K562 (cell line): ENCODE data around the gene MMEL1. TPM values are rescaled to one million over a fixed set of nuclear protein-coding genes. Genes with fewer than 3 reads are reported as not detected.

ENCODE experiments used
- E2F3 ChIP-seq: fragments of 250-450 bp; sonication (Bioruptor Pico); IDR thresholded peaks from 2 replicates; pipeline ENCODE4 v1.4.0; 2020; ENCODE audit warnings: mild to moderate bottlenecking
- FOXK2 ChIP-seq, 2 experiments: fragments of 450-650 bp; IDR thresholded peaks in 1 of 2; conservative IDR thresholded peaks in 1 of 2; 2 replicates each; pipeline ENCODE4 v1.6.1; 2016; ENCODE audit warnings: low read depth in 2 of 2, mild to moderate bottlenecking in 1 of 2
- NCOA1 ChIP-seq: fragments of 450-650 bp; IDR thresholded peaks from 2 replicates; pipeline ENCODE4 v1.6.1; 2016; ENCODE audit warnings: low read depth
- RBFOX2 ChIP-seq: fragments of 200-400 bp; formaldehyde crosslinking; IDR thresholded peaks from 2 replicates; pipeline ENCODE4 v1.6.1; 2017; ENCODE audit warnings: low read depth, mild to moderate bottlenecking, low read length, moderate library complexity
- TRIM28 ChIP-seq: fragments of 450-650 bp; IDR thresholded peaks from 2 replicates; pipeline ENCODE4 v1.6.1; 2017
- ZNF121 ChIP-seq: sonication (generic); formaldehyde crosslinking; conservative IDR thresholded peaks from 2 replicates; pipeline ENCODE4 v1.8.0; 2022; ENCODE audit warnings: missing genetic modification reagents
- polyA plus RNA-seq, 8 experiments: library from polyadenylated mRNA; depleted of rRNA in 4 of 8; stranded (reverse) in 5 of 8; unstranded in 3 of 8; fragments of >200 nt; fragmentation: Nextera tagmentation in 2 of 8; fragmentation: Illumina TruSeq in 1 of 8; extraction: Ambion mirVana in 2 of 8; extraction: Trizol in 1 of 8; gene quantifications; 2 replicates each; pipeline versions ENCODE4 v1.2.1 to v1.2.3, GENCODE V29; 2011 to 2014; ENCODE audit warnings: inconsistent platforms in 1 of 8, missing spikeins in 1 of 8
- total RNA-seq, 7 experiments: library from RNA; depleted of rRNA in 6 of 7; stranded (reverse); fragments of >200 nt in 6 of 7; fragmentation: Illumina TruSeq in 2 of 7; extraction: Trizol in 2 of 7; gene quantifications; 2 replicates each; pipeline versions ENCODE4 v1.2.1 to v1.2.3, GENCODE V29; 2011 to 2021; ENCODE audit warnings: low replicate concordance in 1 of 7
- TF ChIP-seq, protein P1 (sequence below): sonication (generic); formaldehyde crosslinking; IDR thresholded peaks from 2 replicates; pipeline ENCODE4 v1.8.1; 2022; ENCODE audit warnings: missing genetic modification reagents
- TF ChIP-seq, protein P2 (sequence below): fragments of 250-450 bp; sonication (Bioruptor Pico); IDR thresholded peaks from 2 replicates; pipeline ENCODE4 v1.8.0; 2022; ENCODE audit warnings: inconsistent platforms, mild to moderate bottlenecking, moderate library complexity, borderline replicate concordance
- TF ChIP-seq, protein P3 (sequence below): sonication (generic); formaldehyde crosslinking; IDR thresholded peaks from 2 replicates; pipeline ENCODE4 v1.9.0; 2022; ENCODE audit warnings: mild to moderate bottlenecking, missing genetic modification reagents
- TF ChIP-seq, protein P4 (sequence below): sonication (generic); formaldehyde crosslinking; IDR thresholded peaks from 2 replicates; pipeline ENCODE4 v1.8.0; 2022; ENCODE audit warnings: mild to moderate bottlenecking, missing genetic modification reagents, borderline replicate concordance
- TF ChIP-seq, protein P5 (sequence below), 2 experiments: fragments of 450-650 bp; formaldehyde crosslinking in 1 of 2; IDR thresholded peaks; 2 replicates each; pipeline versions ENCODE4 v1.4.0 to v1.6.1; 2014 to 2020; ENCODE audit warnings: mild to moderate bottlenecking in 2 of 2, borderline replicate concordance in 1 of 2, low read depth in 1 of 2

Gene MMEL1
- total and polyA plus RNA-seq, 9 of the 15 experiments (the other 6 are each of a cell fraction or from before 2014, with no cell fraction given): not detected

DNA sequence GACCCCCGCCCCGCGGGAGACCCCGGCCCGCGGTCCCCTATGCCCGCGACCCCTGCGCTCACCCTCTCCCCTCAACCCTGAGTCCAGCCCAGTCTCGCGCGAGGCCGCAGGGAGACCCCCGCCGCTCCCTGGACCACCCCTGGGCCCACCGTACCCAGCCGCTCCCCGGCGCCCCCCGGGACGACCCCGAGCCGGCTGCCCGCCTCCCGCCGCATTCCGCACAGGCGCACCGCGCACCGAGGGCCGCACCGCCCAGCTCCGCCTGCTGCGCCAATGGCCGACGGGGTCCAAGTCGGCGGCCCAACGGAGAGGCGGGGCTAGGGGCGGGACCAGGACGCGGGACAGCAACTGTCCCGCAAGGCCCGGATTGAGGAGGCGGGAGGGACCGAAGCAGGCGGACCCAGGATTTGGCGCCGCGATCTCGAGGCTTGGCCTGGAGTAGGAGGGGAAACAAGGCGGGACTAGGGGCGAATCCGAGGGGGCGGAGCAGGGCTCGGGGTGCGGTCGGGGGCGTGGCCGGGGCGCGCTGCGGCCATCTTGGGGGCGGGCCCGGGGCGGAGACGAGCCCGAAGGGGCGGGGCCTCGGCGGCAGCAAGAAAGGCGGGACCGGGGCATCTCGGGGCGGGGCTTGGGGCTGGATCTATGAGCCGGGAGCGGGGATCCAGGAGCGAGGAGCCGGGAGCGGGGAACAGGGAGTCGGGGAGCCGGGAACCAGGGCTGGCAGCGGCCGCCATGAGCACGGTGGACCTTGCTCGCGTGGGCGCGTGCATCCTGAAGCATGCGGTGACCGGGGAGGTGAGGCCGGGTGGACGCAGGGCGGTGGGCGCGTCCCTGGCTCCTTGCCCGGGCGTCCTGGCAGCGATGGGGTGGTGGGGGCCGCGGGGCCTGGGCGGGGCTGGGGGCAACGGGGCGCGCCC, 46.4 kb downstream of the MMEL1 start, which contains the start of gene PRXL2B (continued):
- TF ChIP-seq, protein P1, sequence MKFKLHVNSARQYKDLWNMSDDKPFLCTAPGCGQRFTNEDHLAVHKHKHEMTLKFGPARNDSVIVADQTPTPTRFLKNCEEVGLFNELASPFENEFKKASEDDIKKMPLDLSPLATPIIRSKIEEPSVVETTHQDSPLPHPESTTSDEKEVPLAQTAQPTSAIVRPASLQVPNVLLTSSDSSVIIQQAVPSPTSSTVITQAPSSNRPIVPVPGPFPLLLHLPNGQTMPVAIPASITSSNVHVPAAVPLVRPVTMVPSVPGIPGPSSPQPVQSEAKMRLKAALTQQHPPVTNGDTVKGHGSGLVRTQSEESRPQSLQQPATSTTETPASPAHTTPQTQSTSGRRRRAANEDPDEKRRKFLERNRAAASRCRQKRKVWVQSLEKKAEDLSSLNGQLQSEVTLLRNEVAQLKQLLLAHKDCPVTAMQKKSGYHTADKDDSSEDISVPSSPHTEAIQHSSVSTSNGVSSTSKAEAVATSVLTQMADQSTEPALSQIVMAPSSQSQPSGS: 0 out of 2 replicates have a peak, but pooled peaks have one; percentile 22
- TF ChIP-seq RBFOX2 (peak; percentile 89), E2F3 (0 out of 2 replicates have a peak, but pooled peaks have one; percentile 9), ZNF121 (CRISPR knock-in tag) (peak; percentile 90), TRIM28 (no peak), NCOA1 (no peak), FOXK2 (conservative IDR thresholded peaks at IDR 0.05 in 1 of 2, IDR thresholded peaks at IDR 0.05 in 1 of 2; ENCODE audit: low read depth in 2 of 2) (peak; percentile 88 to 92)
- TF ChIP-seq, protein P2, sequence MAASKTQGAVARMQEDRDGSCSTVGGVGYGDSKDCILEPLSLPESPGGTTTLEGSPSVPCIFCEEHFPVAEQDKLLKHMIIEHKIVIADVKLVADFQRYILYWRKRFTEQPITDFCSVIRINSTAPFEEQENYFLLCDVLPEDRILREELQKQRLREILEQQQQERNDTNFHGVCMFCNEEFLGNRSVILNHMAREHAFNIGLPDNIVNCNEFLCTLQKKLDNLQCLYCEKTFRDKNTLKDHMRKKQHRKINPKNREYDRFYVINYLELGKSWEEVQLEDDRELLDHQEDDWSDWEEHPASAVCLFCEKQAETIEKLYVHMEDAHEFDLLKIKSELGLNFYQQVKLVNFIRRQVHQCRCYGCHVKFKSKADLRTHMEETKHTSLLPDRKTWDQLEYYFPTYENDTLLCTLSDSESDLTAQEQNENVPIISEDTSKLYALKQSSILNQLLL (CRISPR knock-in tag): no peak
- TF ChIP-seq, protein P3, sequence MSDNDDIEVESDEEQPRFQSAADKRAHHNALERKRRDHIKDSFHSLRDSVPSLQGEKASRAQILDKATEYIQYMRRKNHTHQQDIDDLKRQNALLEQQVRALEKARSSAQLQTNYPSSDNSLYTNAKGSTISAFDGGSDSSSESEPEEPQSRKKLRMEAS: peak; percentile 47
- TF ChIP-seq, protein P4, sequence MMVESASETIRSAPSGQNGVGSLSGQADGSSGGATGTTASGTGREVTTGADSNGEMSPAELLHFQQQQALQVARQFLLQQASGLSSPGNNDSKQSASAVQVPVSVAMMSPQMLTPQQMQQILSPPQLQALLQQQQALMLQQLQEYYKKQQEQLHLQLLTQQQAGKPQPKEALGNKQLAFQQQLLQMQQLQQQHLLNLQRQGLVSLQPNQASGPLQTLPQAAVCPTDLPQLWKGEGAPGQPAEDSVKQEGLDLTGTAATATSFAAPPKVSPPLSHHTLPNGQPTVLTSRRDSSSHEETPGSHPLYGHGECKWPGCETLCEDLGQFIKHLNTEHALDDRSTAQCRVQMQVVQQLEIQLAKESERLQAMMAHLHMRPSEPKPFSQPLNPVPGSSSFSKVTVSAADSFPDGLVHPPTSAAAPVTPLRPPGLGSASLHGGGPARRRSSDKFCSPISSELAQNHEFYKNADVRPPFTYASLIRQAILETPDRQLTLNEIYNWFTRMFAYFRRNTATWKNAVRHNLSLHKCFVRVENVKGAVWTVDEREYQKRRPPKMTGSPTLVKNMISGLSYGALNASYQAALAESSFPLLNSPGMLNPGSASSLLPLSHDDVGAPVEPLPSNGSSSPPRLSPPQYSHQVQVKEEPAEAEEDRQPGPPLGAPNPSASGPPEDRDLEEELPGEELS (CRISPR knock-in tag): no peak
- TF ChIP-seq, protein P5, sequence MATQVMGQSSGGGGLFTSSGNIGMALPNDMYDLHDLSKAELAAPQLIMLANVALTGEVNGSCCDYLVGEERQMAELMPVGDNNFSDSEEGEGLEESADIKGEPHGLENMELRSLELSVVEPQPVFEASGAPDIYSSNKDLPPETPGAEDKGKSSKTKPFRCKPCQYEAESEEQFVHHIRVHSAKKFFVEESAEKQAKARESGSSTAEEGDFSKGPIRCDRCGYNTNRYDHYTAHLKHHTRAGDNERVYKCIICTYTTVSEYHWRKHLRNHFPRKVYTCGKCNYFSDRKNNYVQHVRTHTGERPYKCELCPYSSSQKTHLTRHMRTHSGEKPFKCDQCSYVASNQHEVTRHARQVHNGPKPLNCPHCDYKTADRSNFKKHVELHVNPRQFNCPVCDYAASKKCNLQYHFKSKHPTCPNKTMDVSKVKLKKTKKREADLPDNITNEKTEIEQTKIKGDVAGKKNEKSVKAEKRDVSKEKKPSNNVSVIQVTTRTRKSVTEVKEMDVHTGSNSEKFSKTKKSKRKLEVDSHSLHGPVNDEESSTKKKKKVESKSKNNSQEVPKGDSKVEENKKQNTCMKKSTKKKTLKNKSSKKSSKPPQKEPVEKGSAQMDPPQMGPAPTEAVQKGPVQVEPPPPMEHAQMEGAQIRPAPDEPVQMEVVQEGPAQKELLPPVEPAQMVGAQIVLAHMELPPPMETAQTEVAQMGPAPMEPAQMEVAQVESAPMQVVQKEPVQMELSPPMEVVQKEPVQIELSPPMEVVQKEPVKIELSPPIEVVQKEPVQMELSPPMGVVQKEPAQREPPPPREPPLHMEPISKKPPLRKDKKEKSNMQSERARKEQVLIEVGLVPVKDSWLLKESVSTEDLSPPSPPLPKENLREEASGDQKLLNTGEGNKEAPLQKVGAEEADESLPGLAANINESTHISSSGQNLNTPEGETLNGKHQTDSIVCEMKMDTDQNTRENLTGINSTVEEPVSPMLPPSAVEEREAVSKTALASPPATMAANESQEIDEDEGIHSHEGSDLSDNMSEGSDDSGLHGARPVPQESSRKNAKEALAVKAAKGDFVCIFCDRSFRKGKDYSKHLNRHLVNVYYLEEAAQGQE (IDR thresholded peaks at IDR 0.05; ENCODE audit: borderline replicate concordance): peak; percentile 87
- TF ChIP-seq, protein P5 (CRISPR knock-in tag; IDR thresholded peaks at IDR 0.05; ENCODE audit: low read depth): peak; percentile 87; the same call in 1 of the 2 replicates
